ENCODE measurements around the gene FRS3.

- no peak for TF ChIP-seq CTCF (IDR thresholded peaks at IDR 0.05; ENCODE audit: low read depth, low read length)
- TF ChIP-seq POLR2A (IDR thresholded peaks at IDR 0.05; ENCODE audit: extremely low read depth, insufficient read length), result no peak
- TF ChIP-seq, protein P1, sequence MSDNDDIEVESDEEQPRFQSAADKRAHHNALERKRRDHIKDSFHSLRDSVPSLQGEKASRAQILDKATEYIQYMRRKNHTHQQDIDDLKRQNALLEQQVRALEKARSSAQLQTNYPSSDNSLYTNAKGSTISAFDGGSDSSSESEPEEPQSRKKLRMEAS (IDR thresholded peaks at IDR 0.05; ENCODE audit: low read depth, low read length), result no peak
These were observed 10.3 kb downstream of the FRS3 start for GRCh38 chr6:41769376-41769775.
